Spleen (tissue), 11 donors: ENCODE results near the gene LRRFIP2. TPM values are rescaled to one million over a fixed set of nuclear protein-coding genes. Genes with fewer than 3 reads are reported as not detected.

ENCODE experiments used
- DNase-seq: peaks from one replicate; pipeline ENCODE4 v3.0.0-alpha.2; 2020
- H3K27ac ChIP-seq, 8 donors: fragments of 200-600 bp; sonication (generic) in 7 of 8; 1 replicate in 4 of 8; 2 replicates in 4 of 8; pipeline versions ENCODE4 v1.5.0 to v1.8.0; 2016 to 2021; ENCODE audit warnings: inconsistent platforms in 4 of 8, mild to moderate bottlenecking in 4 of 8, moderate library complexity in 1 of 8
- H3K27me3 ChIP-seq, 7 donors: fragments of 200-600 bp; sonication (generic) in 6 of 7; replicated peaks in 1 of 7; 1 replicate in 4 of 7; 2 replicates in 3 of 7; pipeline versions ENCODE4 v1.5.0 to v1.8.0; 2016 to 2021; ENCODE audit warnings: inconsistent platforms in 3 of 7, mild to moderate bottlenecking in 1 of 7
- H3K36me3 ChIP-seq, 6 donors: fragments of 200-600 bp; sonication (generic) in 5 of 6; 1 replicate in 4 of 6; 2 replicates in 2 of 6; pipeline versions ENCODE4 v1.5.0 to v1.8.0; 2016 to 2021; ENCODE audit warnings: inconsistent platforms in 2 of 6
- H3K4me1 ChIP-seq, 6 donors: fragments of 200-600 bp; sonication (generic) in 5 of 6; 1 replicate in 3 of 6; 2 replicates in 3 of 6; pipeline versions ENCODE4 v1.5.0 to v1.8.0; 2016 to 2021; ENCODE audit warnings: inconsistent platforms in 3 of 6
- H3K4me3 ChIP-seq, 8 donors: fragments of 200-600 bp; sonication (generic) in 7 of 8; 1 replicate in 4 of 8; 2 replicates in 4 of 8; pipeline versions ENCODE4 v1.5.0 to v1.8.0; 2016 to 2021; ENCODE audit warnings: inconsistent platforms in 4 of 8, mild to moderate bottlenecking in 4 of 8, moderate library complexity in 2 of 8
- H3K9me3 ChIP-seq, 8 donors: fragments of 200-600 bp; sonication (generic) in 7 of 8; 1 replicate in 4 of 8; 2 replicates in 4 of 8; pipeline versions ENCODE4 v1.5.0 to v1.8.0; 2016 to 2021; ENCODE audit warnings: inconsistent platforms in 4 of 8
- CTCF ChIP-seq, 11 experiments: fragments of 200-600 bp in 7 of 11; fragments of 450-650 bp in 4 of 11; sonication (generic) in 4 of 11; IDR thresholded peaks in 8 of 11; conservative IDR thresholded peaks in 3 of 11; 1 replicate in 7 of 11; 2 replicates in 4 of 11; pipeline versions ENCODE4 v1.4.0 to v1.8.0; 2016 to 2021; ENCODE audit warnings: antibody characterized with exemption in 11 of 11, inconsistent platforms in 4 of 11, mild to moderate bottlenecking in 1 of 11
- POLR2A ChIP-seq, 3 donors: fragments of 450-650 bp; IDR thresholded peaks; one replicate each; pipeline ENCODE4 v1.5.1; 2017; ENCODE audit warnings: antibody characterized with exemption in 3 of 3, mild to moderate bottlenecking in 1 of 3
- POLR2AphosphoS5 ChIP-seq, 3 donors: sonication (generic); formaldehyde crosslinking; IDR thresholded peaks; one replicate each; pipeline ENCODE4 v1.5.1; 2017; ENCODE audit warnings: antibody characterized with exemption in 3 of 3
- WGBS, 5 donors: extraction: QIAGEN DNeasy Blood & Tissue Kit in 3 of 5; methylation state at CpG; one replicate each; pipeline versions ENCODE4 v1.1.5 to v1.1.7; 2013 to 2018; 5-methylcytosine and 5-hydroxymethylcytosine counted together
- intact Hi-C: fragments of 100-400 bp; cut with DNase I; formaldehyde crosslinking; loops from one replicate; pipeline ENCODE4 v1.15.0; 2023; ENCODE audit warnings: low total_unique reads
- polyA plus RNA-seq, 3 donors: library from polyadenylated mRNA; stranded (reverse); fragments of 200-250 nt; gene quantifications; one replicate each; pipeline ENCODE4 v1.2.1, GENCODE V29; 2013
- total RNA-seq, 7 donors: library from RNA; depleted of rRNA in 3 of 7; stranded (reverse); fragments of >200 nt in 3 of 7; fragmentation: NEBNext Ultra II Directional in 4 of 7; extraction: Animal tissue kit (Norgen Biotek cat#: 25700) in 4 of 7; gene quantifications; one replicate each; pipeline versions ENCODE4 v1.1.0 to v1.2.1, GENCODE V29; 2016 to 2021
- donor health status: healthy with polysubstance abuse.
- donor health status: DM: no; HTN: no; CAD: no; lungs with moderate emphysema.
- donor health status: DM: no; HTN: no; CAD: no.
- donor health status: Bipolar disorder and iron deficiency.
- donor health status: healthy.
- donor health status: DM: no; HTN: no; CAD: no.
- donor health status: DM: yes; HTN: yes; CAD: no.

LRRFIP2 gene
- total and polyA plus RNA-seq, 10 donors = 18.9 to 111 (median 86.9) TPM

GRCh38 chr3:37093481-37093880, 80.9 kb downstream of the LRRFIP2 start:
- DNase-seq = no peak
- Histone ChIP-seq H3K4me1 (peaks cover 0 to 38% (median 12%) of the 10 kb centered on the region in 6 donors), H3K27ac (peak overlapping the region in 4 of 8 donors; percentile 39 to 81 (median 71)), H3K4me3 (no peak overlapping the region), H3K36me3 (peaks cover 0 to 74% (median 7%) of the 10 kb centered on the region in 6 donors), H3K27me3 (no peaks in the 10 kb centered on the region), H3K9me3 (no peaks in the 10 kb centered on the region)
- TF ChIP-seq CTCF (IDR thresholded peaks at IDR 0.05 in 8 of 11, conservative IDR thresholded peaks at IDR 0.05 in 3 of 11) (no peak), POLR2A (IDR thresholded peaks at IDR 0.05) (no peak), POLR2AphosphoS5 (IDR thresholded peaks at IDR 0.05) (no peak)
- intact Hi-C loops = no loop called here
- WGBS, 5 donors = 93 to 100% (median 96%) methylated on average over 2 of the region's 2 CpGs

GRCh38 chr3:37092484-37092883, 81.9 kb downstream of the LRRFIP2 start:
- Histone ChIP-seq H3K4me3 (no peak overlapping the region), H3K27me3 (no peaks in the 10 kb centered on the region), H3K36me3 (peaks cover 0 to 84% (median 10%) of the 10 kb centered on the region in 6 donors), H3K9me3 (no peaks in the 10 kb centered on the region), H3K27ac (peak overlapping the region in 4 of 8 donors; percentile 0 to 25 (median 18)), H3K4me1 (peaks cover 0 to 33% (median 9%) of the 10 kb centered on the region in 6 donors)
- 95 to 100% (median 98%) methylated on average over 3 of the region's 3 CpGs for WGBS, 5 donors
- TF ChIP-seq POLR2A (IDR thresholded peaks at IDR 0.05) (no peak), CTCF (IDR thresholded peaks at IDR 0.05 in 8 of 11, conservative IDR thresholded peaks at IDR 0.05 in 3 of 11) (no peak), POLR2AphosphoS5 (IDR thresholded peaks at IDR 0.05) (no peak)
- no peak for DNase-seq
- intact Hi-C loops = no loop called here

- Histone ChIP-seq H3K9me3 (no peaks in the 10 kb centered on the region), H3K27me3 (no peaks in the 10 kb centered on the region), H3K4me1 (peaks cover 0 to 25% (median 5%) of the 10 kb centered on the region in 6 donors), H3K36me3 (peaks cover 0 to 84% (median 15%) of the 10 kb centered on the region in 6 donors), H3K4me3 (no peak overlapping the region), H3K27ac (no peak overlapping the region)
- intact Hi-C loops = no loop called here
- TF ChIP-seq CTCF (IDR thresholded peaks at IDR 0.05 in 8 of 11, conservative IDR thresholded peaks at IDR 0.05 in 3 of 11) (no peak), POLR2A (IDR thresholded peaks at IDR 0.05) (no peak), POLR2AphosphoS5 (IDR thresholded peaks at IDR 0.05) (no peak)
- DNase-seq = no peak
- WGBS, 5 donors = 80 to 100% (median 88%) methylated on average over 2 of the region's 2 CpGs
Observed at GRCh38 chr3:37087870-37088269, 86.5 kb downstream of the LRRFIP2 start.

GRCh38 chr3:37086918-37087317, 87.5 kb downstream of the LRRFIP2 start:
- no peak for DNase-seq
- Histone ChIP-seq H3K4me1 (peaks cover 0 to 19% (median 5%) of the 10 kb centered on the region in 6 donors), H3K27me3 (no peaks in the 10 kb centered on the region), H3K9me3 (no peaks in the 10 kb centered on the region), H3K4me3 (no peak overlapping the region), H3K27ac (no peak overlapping the region), H3K36me3 (peaks cover 0 to 84% (median 17%) of the 10 kb centered on the region in 6 donors)
- 95 to 99% (median 99%) methylated on average over 6 of the region's 6 CpGs for WGBS, 5 donors
- TF ChIP-seq POLR2A (IDR thresholded peaks at IDR 0.05) = no peak
- TF ChIP-seq CTCF (IDR thresholded peaks at IDR 0.05 in 8 of 11, conservative IDR thresholded peaks at IDR 0.05 in 3 of 11) = no peak
- TF ChIP-seq POLR2AphosphoS5 (IDR thresholded peaks at IDR 0.05) = no peak
- intact Hi-C loops = no loop called here
